Measurements from ENCODE around the gene MS4A8.
"Not testable (repeated sequence)": the region's sequence is repeated elsewhere in the genome, so short reads cannot be mapped to it uniquely, and the experiment has no call there.

The MS4A8 gene

GRCh38 chr11:60699284-60699691 lies at the start of gene MS4A8:
Gene MS4A8 (plus strand): TSS chr11:60699612. CDS start chr11:60700861, 1,249 bp downstream.
- no peak for DNase-seq

GRCh38 chr11:60657888-60658287 lies 41.5 kb upstream of the MS4A8 start:
- DNase-seq: no peak

- DNase-seq: no peak
These were observed 41.0 kb upstream of the MS4A8 start for GRCh38 chr11:60658409-60658808.

GRCh38 chr11:60672255-60672654 lies 27.2 kb upstream of the MS4A8 start:
- DNase-seq: no peak

GRCh38 chr11:60678231-60678630 lies 21.2 kb upstream of the MS4A8 start:
- not testable (repeated sequence) for DNase-seq

GRCh38 chr11:60679879-60680278 lies 19.5 kb upstream of the MS4A8 start:
- no peak for DNase-seq

GRCh38 chr11:60680455-60681119 lies 18.8 kb upstream of the MS4A8 start:
- DNase-seq: no peak

- DNase-seq: not testable (repeated sequence)
These were observed 14.9 kb upstream of the MS4A8 start for GRCh38 chr11:60684541-60684848.

- DNase-seq: no peak
These were observed 7.8 kb upstream of the MS4A8 start for GRCh38 chr11:60691661-60692060.

- no peak for DNase-seq
These were observed 524 bp downstream of the MS4A8 start for GRCh38 chr11:60699936-60700335.

GRCh38 chr11:60700689-60701468 lies 1.5 kb downstream of the MS4A8 start:
- DNase-seq: no peak

GRCh38 chr11:60701469-60701818 lies 2.0 kb downstream of the MS4A8 start:
- no peak for DNase-seq

GRCh38 chr11:60703374-60703773 lies 4.0 kb downstream of the MS4A8 start:
- no peak for DNase-seq

- DNase-seq: no peak
These were observed 6.5 kb downstream of the MS4A8 start for GRCh38 chr11:60705895-60706294.

GRCh38 chr11:60706931-60707330 lies 7.5 kb downstream of the MS4A8 start:
- DNase-seq: no peak

GRCh38 chr11:60710482-60710881 lies 11.1 kb downstream of the MS4A8 start:
- DNase-seq: no peak

- no peak for DNase-seq
These were observed 11.9 kb downstream of the MS4A8 start for GRCh38 chr11:60711276-60711675.

- not testable (repeated sequence) for DNase-seq
These were observed 14.0 kb downstream of the MS4A8 start for GRCh38 chr11:60713423-60713822.

- no peak for DNase-seq
These were observed 18.5 kb downstream of the MS4A8 start for GRCh38 chr11:60717956-60718355.

GRCh38 chr11:60718524-60719316 lies 19.3 kb downstream of the MS4A8 start:
- no peak for DNase-seq

GRCh38 chr11:60719391-60719790 lies 20.0 kb downstream of the MS4A8 start:
- DNase-seq: no peak

- DNase-seq: no peak
These were observed 21.0 kb downstream of the MS4A8 start for GRCh38 chr11:60720460-60720859.

GRCh38 chr11:60724420-60724819 lies 25.0 kb downstream of the MS4A8 start, which contains the start of gene MS4A18:
Gene MS4A18 (plus strand): TSS chr11:60724720.
- no peak for DNase-seq

GRCh38 chr11:60725592-60725991 lies 26.2 kb downstream of the MS4A8 start:
- no peak for DNase-seq

All from NCI-H1048 (cell line).